OCI-LY1 (cell line): ENCODE data around the gene BBS9.

Experiments
- CTCF ChIP-seq: fragments of 200-600 bp; sonication (generic), shearing (Covaris generic); IDR thresholded peaks from 2 replicates; pipeline ENCODE4 v1.5.1; 2017; ENCODE audit warnings: mild to moderate bottlenecking, antibody characterized with exemption, low read length, moderate library complexity, mixed read lengths
- EZH2 ChIP-seq: fragments of 200-600 bp; sonication (generic), shearing (Covaris generic); IDR thresholded peaks from 2 replicates; pipeline ENCODE4 v1.8.0; 2017; ENCODE audit warnings: borderline replicate concordance, mixed run types, mild to moderate bottlenecking, antibody characterized with exemption, low read length, moderate library complexity, mixed read lengths

- TF ChIP-seq CTCF (no peak), EZH2 (no peak)
These were observed 27.9 kb downstream of the BBS9 start for GRCh38 chr7:33157311-33157710.
